Panc1 (cell line): Measurements from ENCODE around the gene NFAM1. TPM values are rescaled to one million over a fixed set of nuclear protein-coding genes. Genes with fewer than 3 reads are reported as not detected.

Source experiments
- ATAC-seq: fragments of 200-7000 bp; cut with Tn5 transposase; 2 replicates; pipeline ENCODE4 v1.9.1; 2020; ENCODE audit warnings: mild to moderate bottlenecking, moderate library complexity
- BruUV-seq: library from RNA; stranded (reverse); fragments of 400-500 nt; replicated peaks from 2 replicates; lab custom pipeline; 2021; lab: Mats Ljungman, UMichigan
- CTCF ChIA-PET: fragments of 300-600 bp; sonication (Branson Sonifier 250); formaldehyde crosslinking; loops from one replicate; lab custom pipeline; 2022; ENCODE audit warnings: antibody characterized with exemption; lab: Charles Lee
- POLR2A ChIA-PET: fragments of 300-600 bp; sonication (Branson Sonifier 250); formaldehyde crosslinking; loops from one replicate; lab custom pipeline; 2022; ENCODE audit warnings: antibody characterized with exemption; lab: Charles Lee
- DNase-seq: peaks from one replicate; pipeline ENCODE4 v3.0.0-alpha.2; 2010; ENCODE audit warnings: low read depth, low spot score
- H3K27ac ChIP-seq: 2 replicates; pipeline ENCODE4 v1.5.1; 2011; ENCODE audit warnings: mild to moderate bottlenecking, low read length, inconsistent platforms
- H3K27me3 ChIP-seq: fragments of 200-500 bp; sonication (Bioruptor generic); 2 replicates; pipeline ENCODE4 v1.6.0; 2014; ENCODE audit warnings: low read length, inconsistent platforms; ENCODE audit not compliant: control insufficient read depth, insufficient read depth
- H3K36me3 ChIP-seq: fragments of 200-500 bp; sonication (Bioruptor generic); 2 replicates; pipeline ENCODE4 v1.5.1; 2014; ENCODE audit warnings: inconsistent platforms, mild to moderate bottlenecking, low read length, moderate library complexity; ENCODE audit not compliant: control insufficient read depth, insufficient read depth
- H3K4me1 ChIP-seq: 2 replicates; pipeline ENCODE4 v1.5.1; 2011; ENCODE audit warnings: inconsistent platforms, mild to moderate bottlenecking, low read length, moderate library complexity; ENCODE audit not compliant: control insufficient read depth, insufficient read depth
- H3K4me3 ChIP-seq, 2 experiments: 2 replicates each; pipeline ENCODE4 v1.5.1; 2011 to 2012; ENCODE audit warnings: low read depth in 2 of 2, low read length in 2 of 2, mild to moderate bottlenecking in 2 of 2, inconsistent platforms in 1 of 2, moderate library complexity in 1 of 2
- H3K9me3 ChIP-seq: fragments of 200-500 bp; sonication (Bioruptor generic); 2 replicates; pipeline ENCODE4 v1.5.1; 2014; ENCODE audit warnings: low read depth, mild to moderate bottlenecking, inconsistent platforms, low read length, moderate library complexity; ENCODE audit not compliant: control insufficient read depth, insufficient read depth
- POLR2AphosphoS5 ChIP-seq: IDR thresholded peaks from 2 replicates; pipeline ENCODE4 v1.6.1; 2012; ENCODE audit warnings: mild to moderate bottlenecking, low read depth, low read length, moderate library complexity
- REST ChIP-seq, 2 experiments: IDR thresholded peaks; 2 replicates each; pipeline ENCODE4 v1.6.1; 2011 to 2012; ENCODE audit warnings: low read depth in 2 of 2, control low read depth in 1 of 2, low read length in 1 of 2, mild to moderate bottlenecking in 1 of 2, moderate library complexity in 1 of 2; ENCODE audit not compliant: insufficient read depth in 1 of 2
- SIN3A ChIP-seq: IDR thresholded peaks from 2 replicates; pipeline ENCODE4 v1.6.1; 2012; ENCODE audit warnings: low read depth, mild to moderate bottlenecking, low read length, moderate library complexity, borderline replicate concordance; ENCODE audit not compliant: insufficient read depth
- TCF7L2 ChIP-seq: IDR thresholded peaks from 2 replicates; pipeline ENCODE4 v1.6.1; 2011; ENCODE audit warnings: mild to moderate bottlenecking, low read depth, low read length, inconsistent platforms
- in situ Hi-C: cut with HindIII; loops from 2 replicates; pipeline ENCODE4 v1.10.0; 2016; ENCODE audit warnings: low sequenced_read_pairs, low pct_unique_long_range_greater_than_20kb
- intact Hi-C: fragments of 100-400 bp; cut with micrococcal nuclease; formaldehyde crosslinking; loops from one replicate; pipeline ENCODE4 v1.10.0; 2022; ENCODE audit not compliant: unreplicated experiment
- total RNA-seq: library from RNA; stranded (reverse); gene quantifications from one replicate; pipeline ENCODE4 v1.2.1, GENCODE V29; 2021; ENCODE audit not compliant: unreplicated experiment
- TF ChIP-seq, protein P1 (sequence below): fragments of 450-650 bp; IDR thresholded peaks from 2 replicates; pipeline ENCODE4 v1.5.1; 2017; ENCODE audit warnings: mild to moderate bottlenecking

The NFAM1 gene
- total RNA-seq, 1 experiment from 2014 or later, result 0.41 TPM

DNA sequence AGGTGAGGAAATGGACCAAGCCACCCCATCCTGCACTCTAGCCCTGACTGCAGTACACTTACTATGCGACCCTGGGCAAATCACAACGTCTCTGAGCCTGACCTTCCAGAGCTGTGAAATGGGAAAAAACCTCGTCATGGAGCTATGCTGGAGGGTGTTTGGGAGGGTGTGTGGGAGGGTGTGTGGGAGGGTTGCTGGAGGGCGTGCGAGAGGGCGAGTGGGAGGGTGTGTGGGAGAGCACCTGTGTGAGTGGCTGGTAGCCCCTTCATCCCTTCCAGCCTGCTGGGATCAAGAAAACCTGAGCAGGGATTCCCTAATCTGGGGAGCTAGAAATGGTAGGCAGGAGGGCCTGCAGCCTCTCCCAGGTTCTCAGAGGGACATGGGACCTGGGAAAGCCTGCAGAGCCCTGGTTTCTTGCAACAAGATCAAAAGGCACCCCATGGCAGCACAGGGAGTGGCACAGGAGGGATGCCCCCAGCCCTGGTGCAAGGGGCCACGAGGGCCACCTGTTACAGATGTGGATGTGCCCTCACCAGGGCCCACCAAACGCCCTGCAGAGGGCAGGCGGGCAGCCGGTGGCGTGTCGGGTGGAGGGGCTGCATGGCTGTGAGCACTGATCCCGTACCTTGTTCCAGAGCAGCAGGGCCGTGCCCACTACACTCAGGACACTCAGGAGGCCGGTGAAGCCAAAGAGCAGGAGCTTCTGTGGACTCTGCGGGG is 23.2 kb downstream of the NFAM1 start:
- 0 out of 2 replicates have a peak, but pooled peaks have one; percentile 31 for ATAC-seq

GRCh38 chr22:42408276-42408675 is 23.9 kb downstream of the NFAM1 start:
- Histone ChIP-seq H3K27ac (no peak overlapping the region), H3K4me3 (no peak overlapping the region), H3K27me3 (no peaks in the 10 kb centered on the region), H3K4me1 (no peaks in the 10 kb centered on the region), H3K9me3 (no peaks in the 10 kb centered on the region), H3K36me3 (no peaks in the 10 kb centered on the region)
- in situ Hi-C loops (no loop called here), intact Hi-C loops (no loop called here)
- ATAC-seq (no peak), DNase-seq (no peak)
- POLR2A ChIA-PET, result no interaction called here
- TF ChIP-seq REST (IDR thresholded peaks at IDR 0.05; ENCODE audit: insufficient read depth in 1 of 2, low read depth in 2 of 2, low read length in 1 of 2) (no peak), SIN3A (no peak), TCF7L2 (no peak), POLR2AphosphoS5 (no peak)
- TF ChIP-seq, protein P1, sequence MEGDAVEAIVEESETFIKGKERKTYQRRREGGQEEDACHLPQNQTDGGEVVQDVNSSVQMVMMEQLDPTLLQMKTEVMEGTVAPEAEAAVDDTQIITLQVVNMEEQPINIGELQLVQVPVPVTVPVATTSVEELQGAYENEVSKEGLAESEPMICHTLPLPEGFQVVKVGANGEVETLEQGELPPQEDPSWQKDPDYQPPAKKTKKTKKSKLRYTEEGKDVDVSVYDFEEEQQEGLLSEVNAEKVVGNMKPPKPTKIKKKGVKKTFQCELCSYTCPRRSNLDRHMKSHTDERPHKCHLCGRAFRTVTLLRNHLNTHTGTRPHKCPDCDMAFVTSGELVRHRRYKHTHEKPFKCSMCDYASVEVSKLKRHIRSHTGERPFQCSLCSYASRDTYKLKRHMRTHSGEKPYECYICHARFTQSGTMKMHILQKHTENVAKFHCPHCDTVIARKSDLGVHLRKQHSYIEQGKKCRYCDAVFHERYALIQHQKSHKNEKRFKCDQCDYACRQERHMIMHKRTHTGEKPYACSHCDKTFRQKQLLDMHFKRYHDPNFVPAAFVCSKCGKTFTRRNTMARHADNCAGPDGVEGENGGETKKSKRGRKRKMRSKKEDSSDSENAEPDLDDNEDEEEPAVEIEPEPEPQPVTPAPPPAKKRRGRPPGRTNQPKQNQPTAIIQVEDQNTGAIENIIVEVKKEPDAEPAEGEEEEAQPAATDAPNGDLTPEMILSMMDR, result no peak
- BruUV-seq, result no TSS peak
- CTCF ChIA-PET, result no interaction called here

More for the DNA sequence above, 23.2 kb downstream of the NFAM1 start:
- in situ Hi-C loops (no loop called here), intact Hi-C loops (no loop called here)
- H3K27ac ChIP-seq, result no peak overlapping the region
- no peaks in the 10 kb centered on the region for H3K4me1 ChIP-seq
- no peak for DNase-seq
- ChIA-PET CTCF (no interaction called here), POLR2A (no interaction called here)
- H3K27me3 ChIP-seq, result no peaks in the 10 kb centered on the region
- no peaks in the 10 kb centered on the region for H3K36me3 ChIP-seq
- no peaks in the 10 kb centered on the region for H3K9me3 ChIP-seq
- H3K4me3 ChIP-seq, result no peak overlapping the region
- BruUV-seq, result no TSS peak
- TF ChIP-seq SIN3A, result no peak
- TF ChIP-seq, protein P1, result no peak
- no peak for TF ChIP-seq REST (IDR thresholded peaks at IDR 0.05; ENCODE audit: insufficient read depth in 1 of 2, low read depth in 2 of 2, low read length in 1 of 2)
- TF ChIP-seq TCF7L2, result no peak
- no peak for TF ChIP-seq POLR2AphosphoS5
